DND-41 (cell line): Measurements from ENCODE around the gene NT5E.

Experiments
- ATAC-seq: fragments of 200-7000 bp; cut with Tn5 transposase; 3 replicates; pipeline ENCODE4 v1.9.1; 2021; ENCODE audit warnings: low read depth; ENCODE audit not compliant: insufficient read depth
- DNase-seq: peaks from one replicate; pipeline ENCODE4 v3.0.0-alpha.2; 2020
- H2AFZ ChIP-seq: 2 replicates; pipeline ENCODE4 v1.6.0; 2012; ENCODE audit warnings: low read depth, low read length
- H3K27ac ChIP-seq: 2 replicates; pipeline ENCODE4 v1.5.1; 2012; ENCODE audit warnings: low read length, inconsistent platforms
- H3K27me3 ChIP-seq: fragments of 200-600 bp; sonication (generic); 2 replicates; pipeline ENCODE4 v1.6.0; 2012; ENCODE audit warnings: low read length, mild to moderate bottlenecking, inconsistent platforms; ENCODE audit not compliant: insufficient read depth, poor library complexity
- H3K36me3 ChIP-seq: 2 replicates; pipeline ENCODE4 v1.5.1; 2012; ENCODE audit warnings: low read length, inconsistent platforms; ENCODE audit not compliant: insufficient read depth
- H3K4me1 ChIP-seq: 2 replicates; pipeline ENCODE4 v1.5.1; 2012; ENCODE audit warnings: mild to moderate bottlenecking, low read length; ENCODE audit not compliant: insufficient read depth
- H3K4me2 ChIP-seq: 2 replicates; pipeline ENCODE4 v1.6.0; 2012; ENCODE audit warnings: mild to moderate bottlenecking, moderate library complexity, low read length, inconsistent platforms; ENCODE audit not compliant: insufficient read depth
- H3K4me3 ChIP-seq, 2 experiments: fragments of 200-600 bp in 1 of 2; shearing (Covaris generic) in 1 of 2; 2 replicates each; pipeline ENCODE4 v1.5.1; 2012 to 2016; ENCODE audit warnings: inconsistent platforms in 2 of 2, low read length in 2 of 2, mild to moderate bottlenecking in 2 of 2, low read depth in 1 of 2, moderate library complexity in 1 of 2
- H3K79me2 ChIP-seq: 2 replicates; pipeline ENCODE4 v1.6.0; 2012; ENCODE audit warnings: low read length, inconsistent platforms; ENCODE audit not compliant: insufficient read depth
- H3K9ac ChIP-seq: 2 replicates; pipeline ENCODE4 v1.6.0; 2012; ENCODE audit warnings: low read depth, mild to moderate bottlenecking, inconsistent platforms, low read length, moderate library complexity
- H3K9me3 ChIP-seq: 2 replicates; pipeline ENCODE4 v1.5.1; 2012; ENCODE audit warnings: low read length, moderate library complexity, mild to moderate bottlenecking, inconsistent platforms; ENCODE audit not compliant: insufficient read depth, severe bottlenecking
- H4K20me1 ChIP-seq: 2 replicates; pipeline ENCODE4 v1.6.0; 2012; ENCODE audit warnings: low read length; ENCODE audit not compliant: insufficient read depth
- CTCF ChIP-seq: IDR thresholded peaks from 2 replicates; pipeline ENCODE4 v1.5.1; 2012; ENCODE audit warnings: borderline replicate concordance, low read length, moderate library complexity, mild to moderate bottlenecking; ENCODE audit not compliant: poor library complexity, severe bottlenecking; ENCODE audit errors: extremely low read depth
- EZH2 ChIP-seq: IDR thresholded peaks from 3 replicates; pipeline ENCODE4 v1.6.1; 2012; ENCODE audit warnings: borderline replicate concordance, low read depth, mild to moderate bottlenecking, moderate library complexity, low read length, inconsistent platforms; ENCODE audit not compliant: severe bottlenecking

Gene NT5E

GRCh38 chr6:85490516-85491248 lies 40.8 kb downstream of the NT5E start:
- no peak for DNase-seq

GRCh38 chr6:85493389-85493788 lies 43.5 kb downstream of the NT5E start:
- no peak for DNase-seq
- TF ChIP-seq EZH2 (no peak), CTCF (no peak)
- no peak overlapping the region for H3K9ac ChIP-seq
- no peak overlapping the region for H3K4me2 ChIP-seq
- H2AFZ ChIP-seq: no peak overlapping the region
- no peaks in the 10 kb centered on the region for H4K20me1 ChIP-seq
- no peak overlapping the region for H3K27ac ChIP-seq
- no peaks in the 10 kb centered on the region for H3K4me1 ChIP-seq
- H3K9me3 ChIP-seq: peaks cover 8% of the 10 kb centered on the region
- no peaks in the 10 kb centered on the region for H3K27me3 ChIP-seq
- ATAC-seq: no peak
- H3K36me3 ChIP-seq: no peaks in the 10 kb centered on the region
- H3K4me3 ChIP-seq: no peak overlapping the region
- H3K79me2 ChIP-seq: no peaks in the 10 kb centered on the region

More at GRCh38 chr6:85490516-85491248, 40.8 kb downstream of the NT5E start:
- Histone ChIP-seq H2AFZ (no peak overlapping the region), H3K4me1 (no peaks in the 10 kb centered on the region), H3K9me3 (no peaks in the 10 kb centered on the region), H3K27me3 (no peaks in the 10 kb centered on the region), H4K20me1 (no peaks in the 10 kb centered on the region), H3K27ac (no peak overlapping the region), H3K9ac (no peak overlapping the region), H3K4me2 (no peak overlapping the region), H3K79me2 (no peaks in the 10 kb centered on the region), H3K36me3 (no peaks in the 10 kb centered on the region), H3K4me3 (no peak overlapping the region)
- TF ChIP-seq EZH2 (no peak), CTCF (no peak)
- ATAC-seq: no peak

DNA sequence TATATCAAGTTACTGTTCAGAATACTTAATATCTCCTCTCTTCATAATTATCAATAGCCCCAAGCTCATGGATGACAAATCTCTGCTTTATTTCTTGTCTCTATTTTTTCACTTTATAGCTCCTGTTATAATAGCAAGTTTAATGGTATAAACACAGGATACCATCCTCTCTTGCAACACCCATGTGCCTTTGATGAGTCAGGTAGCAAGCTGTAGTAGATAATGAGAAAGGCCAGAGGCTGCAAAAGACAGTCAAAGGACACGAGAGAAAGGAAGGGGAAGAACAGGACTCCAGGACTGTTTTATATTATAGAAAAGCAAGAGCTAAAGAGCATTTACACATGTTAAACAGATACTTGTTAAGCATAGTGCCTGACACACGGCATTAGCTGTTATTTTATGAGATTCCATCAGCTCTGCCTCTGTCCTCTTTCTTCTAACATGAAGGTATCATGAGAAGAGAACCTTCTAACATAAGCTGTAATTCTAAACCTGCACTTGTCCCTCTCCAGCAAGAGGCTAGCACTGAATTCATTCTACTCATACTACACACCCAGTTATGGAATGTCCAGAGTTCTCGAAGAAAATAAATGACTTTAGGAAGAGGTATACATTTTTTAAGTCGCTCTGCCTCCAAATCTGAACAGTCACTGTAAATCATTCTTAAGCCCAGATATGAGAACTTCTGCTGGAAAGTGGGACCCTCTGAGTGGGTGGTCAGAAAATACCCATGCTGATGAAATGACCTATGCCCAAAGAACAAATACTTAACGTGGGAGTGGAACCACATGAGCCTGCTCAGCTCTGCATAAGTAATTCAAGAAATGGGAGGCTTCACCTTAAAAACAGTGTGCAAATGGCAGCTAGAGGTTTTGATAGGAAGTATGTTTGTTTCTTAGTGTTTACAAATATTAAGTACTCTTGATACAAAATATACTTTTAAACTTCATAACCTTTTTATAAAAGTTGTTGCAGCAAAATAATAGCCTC lies 45.0 kb downstream of the NT5E start:
- ATAC-seq (no peak), DNase-seq (no peak)

More for the DNA sequence above, 45.0 kb downstream of the NT5E start:
- H3K4me1 ChIP-seq: no peaks in the 10 kb centered on the region
- no peak overlapping the region for H3K9ac ChIP-seq
- H3K27me3 ChIP-seq: no peaks in the 10 kb centered on the region
- no peaks in the 10 kb centered on the region for H3K79me2 ChIP-seq
- TF ChIP-seq CTCF (no peak), EZH2 (no peak)
- H3K9me3 ChIP-seq: peaks cover 8% of the 10 kb centered on the region
- H3K27ac ChIP-seq: no peak overlapping the region
- no peaks in the 10 kb centered on the region for H4K20me1 ChIP-seq
- no peak overlapping the region for H2AFZ ChIP-seq
- no peak overlapping the region for H3K4me3 ChIP-seq
- no peaks in the 10 kb centered on the region for H3K36me3 ChIP-seq
- no peak overlapping the region for H3K4me2 ChIP-seq
